Stimulated activated CD4-positive, alpha-beta T cell treated with anti-CD3 and anti-CD28 coated beads, Interleukin-2, amount 100 ng/mL, for 4 hours (primary cell): ENCODE results near the gene JKAMP.
"Not testable (repeated sequence)": the region's sequence is repeated elsewhere in the genome, so short reads cannot be mapped to it uniquely, and the experiment has no call there.

Experiments
- DNase-seq: peaks from one replicate; pipeline ENCODE4 v3.0.0-alpha.2; 2020; ENCODE audit warnings: low read depth

JKAMP gene, protein sequence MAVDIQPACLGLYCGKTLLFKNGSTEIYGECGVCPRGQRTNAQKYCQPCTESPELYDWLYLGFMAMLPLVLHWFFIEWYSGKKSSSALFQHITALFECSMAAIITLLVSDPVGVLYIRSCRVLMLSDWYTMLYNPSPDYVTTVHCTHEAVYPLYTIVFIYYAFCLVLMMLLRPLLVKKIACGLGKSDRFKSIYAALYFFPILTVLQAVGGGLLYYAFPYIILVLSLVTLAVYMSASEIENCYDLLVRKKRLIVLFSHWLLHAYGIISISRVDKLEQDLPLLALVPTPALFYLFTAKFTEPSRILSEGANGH

DNA sequence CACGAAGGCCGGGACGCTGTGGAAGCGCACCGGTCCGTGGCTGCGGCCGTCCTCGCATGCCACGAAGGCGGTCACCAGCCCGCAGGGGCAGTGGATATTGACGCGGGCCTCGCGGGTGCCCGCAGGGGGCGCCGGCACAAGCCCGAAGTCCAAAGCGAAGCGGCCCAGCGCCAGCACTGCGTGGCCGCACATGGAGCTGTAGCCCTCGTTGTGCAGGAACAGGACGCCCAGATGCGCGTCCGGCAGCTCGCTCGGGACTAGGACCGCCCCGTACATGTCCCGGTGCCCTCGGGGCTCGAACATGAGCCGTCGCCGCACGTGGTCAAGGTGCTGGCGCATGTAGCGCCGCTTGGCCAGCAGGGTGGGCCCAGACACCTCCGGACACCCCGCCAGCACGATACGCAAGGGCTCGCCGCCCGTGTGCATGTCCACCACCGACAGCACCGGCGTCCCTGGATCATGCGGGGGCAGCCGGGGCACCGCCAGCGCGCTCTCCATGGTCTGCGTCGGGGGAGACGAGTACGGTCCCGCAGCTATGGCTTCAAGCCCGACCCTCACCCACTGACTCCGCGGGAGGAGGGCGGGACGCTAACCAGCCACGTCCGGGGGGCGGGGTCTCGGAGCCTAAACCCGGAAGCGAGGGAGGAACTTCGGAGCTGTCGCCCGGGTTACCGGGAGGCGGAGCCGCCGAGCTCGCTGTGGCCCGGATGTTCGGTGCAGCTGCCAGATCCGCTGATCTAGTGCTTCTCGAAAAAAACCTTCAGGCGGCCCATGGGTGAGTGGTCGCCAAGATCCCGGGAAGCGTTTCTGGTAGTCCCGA is at the start of gene JKAMP, which contains the start of gene L3HYPDH:
JKAMP (plus strand) TSS at position 699 of the 820 bp plus-strand sequence; CDS start at position 772, 73 bp downstream.
L3HYPDH (minus strand) TSS at position 590 of the 820 bp plus-strand sequence; CDS start at position 498, 92 bp downstream.
- DNase-seq: peak; percentile 98

DNA sequence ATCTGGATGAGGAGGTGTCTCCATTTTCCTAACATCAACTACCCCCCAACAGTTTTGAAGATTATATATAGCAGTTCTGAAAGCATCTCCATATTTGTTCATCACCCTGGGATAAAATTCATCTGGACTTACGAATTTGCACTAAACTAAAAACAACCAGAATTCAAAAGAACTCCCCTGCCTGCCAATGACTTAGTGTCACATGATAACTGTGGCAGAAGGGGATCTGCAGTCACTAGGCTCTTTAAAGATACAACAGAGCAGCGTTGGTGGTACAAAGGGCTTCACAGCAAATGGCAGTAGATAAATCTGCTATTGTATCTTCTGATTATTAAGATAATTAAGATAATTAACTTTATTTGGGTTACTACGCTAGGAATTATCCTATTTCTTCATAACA is 49.2 kb upstream of the JKAMP start:
- DNase-seq: no peak

DNA sequence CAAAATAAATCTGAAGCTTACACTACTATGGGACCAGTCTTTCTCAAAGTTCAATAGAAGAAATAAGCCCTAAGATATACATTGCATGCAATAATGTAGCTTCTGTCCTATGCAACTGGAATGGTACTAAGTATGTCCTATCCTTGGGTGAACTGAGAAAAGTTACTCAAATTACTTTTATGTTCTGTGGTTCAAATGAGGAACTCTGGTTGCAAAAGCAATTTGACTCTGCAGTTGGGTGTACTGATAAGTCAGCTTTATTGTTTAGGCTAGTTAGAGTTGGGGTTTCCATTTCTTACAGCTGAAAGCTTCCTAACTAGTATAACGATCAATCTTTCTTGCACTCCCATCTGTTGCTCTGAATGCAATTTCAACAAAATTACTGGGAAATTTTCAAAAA is 48.3 kb upstream of the JKAMP start:
- no peak for DNase-seq

DNA sequence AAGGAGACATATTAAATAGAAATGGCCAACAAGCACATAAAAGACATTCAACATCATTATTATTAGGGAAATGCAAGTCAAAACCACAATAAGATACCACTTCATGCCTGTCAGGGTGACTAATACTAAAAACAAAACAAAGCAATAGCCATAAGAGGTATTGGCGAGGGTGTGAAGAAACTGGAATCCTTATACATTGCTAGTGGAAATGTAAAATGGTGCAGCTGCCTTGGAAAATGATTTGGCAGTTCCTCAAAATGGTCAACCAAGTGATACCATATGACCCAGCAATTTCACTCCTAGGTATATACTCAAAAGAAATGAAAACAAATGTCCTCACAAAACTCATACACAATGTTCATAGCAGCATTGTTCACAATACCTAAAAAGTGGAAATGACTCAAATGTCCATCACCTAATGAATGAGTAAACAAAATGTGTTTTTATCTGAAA is 46.1 kb upstream of the JKAMP start:
- DNase-seq: no peak

DNA sequence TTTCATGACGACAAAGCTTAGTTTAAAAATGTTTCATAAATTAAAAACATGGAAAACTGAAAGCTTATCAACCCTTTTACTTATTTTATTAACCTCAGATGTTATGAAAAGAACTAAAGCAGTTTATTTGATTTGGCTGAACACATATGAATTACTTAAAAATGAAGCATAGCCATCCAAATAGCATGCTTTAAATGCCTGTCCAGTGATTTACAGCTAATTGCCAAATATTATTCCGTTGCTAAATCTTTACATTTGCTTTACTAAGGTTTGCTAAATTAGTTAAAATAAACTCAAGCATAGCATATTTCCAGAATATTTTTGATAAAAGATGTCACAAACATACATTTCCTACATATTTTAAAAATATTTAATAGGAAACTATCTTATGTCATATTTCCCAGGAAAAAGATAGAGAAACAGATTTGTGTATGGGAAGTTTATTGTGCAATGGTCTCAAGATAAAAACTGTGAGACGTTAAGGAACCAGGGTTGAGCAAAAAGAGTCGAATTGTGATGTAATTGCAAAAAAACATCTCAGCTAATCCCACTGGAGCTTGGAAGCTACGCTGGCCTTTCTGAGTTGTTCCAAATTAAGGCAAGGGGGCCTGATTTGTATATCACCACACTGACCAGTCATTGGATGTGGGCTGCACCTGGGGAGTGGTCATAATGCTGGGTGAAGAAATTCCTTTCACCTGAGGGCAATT is 44.9 kb upstream of the JKAMP start:
- DNase-seq: no peak

DNA sequence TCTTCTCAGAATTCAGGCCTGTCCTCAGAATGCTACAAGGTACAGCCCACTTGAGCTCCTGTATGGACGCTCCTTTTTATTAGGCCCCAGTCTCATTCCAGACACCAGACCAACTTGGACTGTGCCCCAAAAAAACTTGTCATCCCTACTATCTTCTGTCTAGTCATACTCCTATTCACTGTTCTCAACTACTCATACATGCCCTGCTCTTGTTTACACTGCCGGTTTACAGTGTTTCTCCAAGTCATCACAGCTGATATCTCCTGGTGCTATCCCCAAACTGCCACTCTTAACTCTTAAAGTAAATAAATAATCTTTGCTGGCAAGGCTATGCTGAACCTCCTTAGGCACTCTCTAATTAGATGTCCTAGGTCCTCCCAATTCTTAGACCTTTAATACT is 35.6 kb upstream of the JKAMP start:
- DNase-seq: not testable (repeated sequence)

DNA sequence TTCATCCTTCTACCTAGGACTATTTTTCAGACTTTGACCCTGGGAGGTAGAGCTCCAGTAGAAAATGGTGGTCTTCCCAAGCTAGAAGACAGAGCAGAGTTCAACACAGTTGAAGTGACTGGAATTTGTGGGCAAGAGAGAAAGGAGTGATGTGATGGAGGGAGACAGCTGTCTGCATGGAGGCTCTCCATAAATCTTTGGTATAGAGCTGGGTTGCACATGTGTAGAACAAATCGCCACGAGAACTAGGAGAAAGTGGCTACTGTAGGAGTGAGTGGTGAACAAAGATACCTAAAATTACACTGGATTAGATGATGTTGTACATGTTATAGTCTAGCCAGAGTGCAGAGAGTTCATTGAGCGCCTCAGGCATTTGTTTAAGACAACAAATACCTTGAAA is 33.6 kb upstream of the JKAMP start:
- DNase-seq: no peak

DNA sequence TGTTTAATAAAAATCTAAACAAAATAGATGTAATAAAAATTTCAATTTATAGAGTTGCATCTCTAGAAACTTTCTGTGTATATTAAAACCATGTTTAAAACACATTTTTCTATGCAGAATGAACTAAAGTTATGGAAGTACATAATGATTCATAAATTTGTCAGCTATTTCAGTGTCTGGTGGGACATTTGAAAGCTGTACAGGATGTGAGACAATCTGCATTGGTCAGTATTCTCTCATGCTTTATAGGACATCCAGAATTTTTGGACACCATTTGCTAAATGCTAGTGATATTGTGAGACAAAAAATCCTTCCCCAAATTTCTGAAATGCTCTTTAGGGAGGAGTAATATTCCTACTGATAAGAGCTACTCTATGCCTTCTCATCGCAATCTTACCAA is 32.5 kb upstream of the JKAMP start:
- no peak for DNase-seq

DNA sequence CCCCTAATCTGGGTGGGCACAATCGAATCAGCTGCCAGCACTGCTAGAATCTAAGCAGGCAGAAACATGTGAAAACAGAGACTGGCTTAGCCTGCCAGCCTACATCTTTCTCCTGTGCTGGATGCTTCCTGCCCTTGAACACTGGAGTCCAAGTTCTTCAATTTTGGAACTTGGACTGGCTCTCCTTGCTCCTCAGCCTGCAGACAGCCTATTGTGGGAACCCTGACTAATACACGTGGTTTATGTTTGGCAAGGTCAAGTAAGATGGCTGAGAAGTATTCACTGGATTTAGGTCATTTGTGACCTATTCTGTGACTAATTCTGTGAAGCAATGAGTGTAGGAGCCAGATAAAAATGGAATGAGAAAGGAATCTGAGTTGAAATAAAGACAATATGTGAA is 30.2 kb upstream of the JKAMP start:
- DNase-seq: no peak

DNA sequence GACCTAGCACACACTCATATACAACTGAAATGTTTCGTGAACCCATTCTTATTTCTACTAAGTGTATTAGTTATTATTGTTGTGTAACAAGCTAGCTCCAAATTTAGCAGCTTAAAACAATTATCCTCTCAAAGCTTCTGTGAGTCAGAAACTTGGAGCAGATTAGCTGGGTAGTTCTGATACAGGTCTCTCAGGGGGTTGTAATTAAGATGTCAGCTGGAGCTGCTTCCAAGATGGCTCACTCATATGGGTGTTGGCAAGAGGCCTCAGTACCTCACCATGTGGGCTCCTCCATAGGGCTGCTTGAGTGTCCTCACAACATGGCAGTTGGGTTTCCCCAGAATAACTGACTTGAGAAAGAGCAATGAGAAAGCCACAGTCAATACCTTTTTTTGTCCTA is 28.9 kb upstream of the JKAMP start:
- DNase-seq: no peak

DNA sequence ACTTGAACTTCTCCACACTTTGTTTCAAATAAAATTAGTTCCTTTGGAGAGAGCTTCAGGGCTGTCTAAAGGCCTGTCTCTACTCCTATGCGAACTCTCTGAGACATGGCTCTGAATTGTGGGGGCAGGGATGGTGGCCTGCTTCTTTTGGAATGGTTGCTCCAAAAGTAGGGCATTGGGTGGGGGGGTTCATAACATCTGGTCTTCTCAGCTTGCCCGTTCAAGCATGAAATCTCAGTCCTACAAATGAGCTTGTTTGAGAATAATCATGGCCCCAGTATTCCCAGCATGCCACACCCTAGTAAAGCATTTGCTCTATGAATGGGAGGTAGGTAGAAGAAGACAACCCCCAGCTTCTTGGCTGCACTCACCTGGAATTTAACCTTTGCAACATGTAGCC is 25.8 kb upstream of the JKAMP start:
- no peak for DNase-seq

DNA sequence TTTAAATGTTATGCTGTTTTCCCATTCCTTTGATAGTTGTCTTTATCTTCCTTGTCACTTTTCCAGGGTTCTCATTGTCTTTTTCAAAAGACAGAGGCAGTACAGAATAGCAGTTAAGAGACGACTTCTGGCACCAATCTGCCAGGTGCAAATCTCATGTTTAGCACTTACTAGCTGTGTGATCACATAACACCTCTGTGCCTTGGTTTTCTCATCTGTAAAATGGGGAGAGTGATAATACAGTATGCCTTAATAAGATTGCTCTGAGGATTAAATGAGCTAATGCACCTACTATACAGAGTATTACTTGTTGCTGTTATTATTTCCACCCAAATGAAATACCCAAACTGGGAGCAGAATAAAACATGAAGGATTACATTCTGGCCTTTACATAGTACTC is 23.9 kb upstream of the JKAMP start:
- no peak for DNase-seq

DNA sequence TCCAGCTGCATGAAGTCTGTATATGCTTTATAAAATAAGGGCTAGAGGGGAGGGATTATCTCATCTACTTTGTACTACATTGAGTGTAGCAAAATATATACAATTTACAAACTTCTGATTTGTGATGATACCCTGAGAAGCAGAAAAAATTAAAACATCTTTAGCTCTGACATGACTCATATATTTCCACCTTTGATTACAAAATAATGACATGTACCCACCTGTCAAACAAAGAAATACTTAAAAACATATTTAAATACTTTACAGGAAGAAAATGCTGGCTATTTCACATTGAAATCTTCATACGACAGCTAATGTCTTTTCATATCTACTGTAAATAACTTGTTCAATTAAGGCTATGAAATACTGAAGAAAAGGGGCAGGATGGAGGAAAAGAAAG is 22.4 kb upstream of the JKAMP start:
- DNase-seq: no peak

DNA sequence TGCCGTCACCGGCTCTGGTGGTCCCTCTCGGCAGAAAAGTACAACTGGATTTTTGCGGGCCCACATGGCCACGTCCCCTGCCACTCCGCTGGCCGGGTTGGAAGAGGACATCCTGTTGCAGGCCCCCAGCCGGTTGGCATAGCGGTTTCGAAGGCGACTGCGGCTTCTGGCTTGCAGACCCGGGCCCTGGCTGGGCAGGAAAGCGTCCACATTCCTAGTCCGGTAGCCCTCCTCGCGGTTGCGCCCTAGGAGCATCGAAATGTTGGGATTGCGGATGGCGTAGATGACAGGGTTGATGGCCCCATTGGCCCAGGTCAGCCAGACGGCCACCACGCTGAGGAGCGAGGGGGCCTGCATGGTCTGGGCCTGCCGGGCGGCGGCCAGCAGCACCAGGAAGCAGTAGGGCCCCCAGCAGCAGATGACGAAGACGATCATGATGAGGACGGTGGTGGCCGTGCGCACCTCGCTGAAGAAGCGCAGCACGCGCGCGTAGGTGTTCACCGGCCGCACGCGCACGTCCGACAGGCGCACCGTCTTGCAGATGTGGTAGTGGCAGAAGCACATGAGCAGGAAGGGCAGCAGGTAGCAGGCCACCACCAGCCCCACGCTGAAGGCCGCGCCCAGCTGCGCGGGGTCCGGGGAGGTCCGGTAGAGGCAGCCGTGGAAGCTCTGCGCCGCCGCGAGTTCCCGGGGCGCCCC is 20.4 kb upstream of the JKAMP start:
- DNase-seq: no peak

DNA sequence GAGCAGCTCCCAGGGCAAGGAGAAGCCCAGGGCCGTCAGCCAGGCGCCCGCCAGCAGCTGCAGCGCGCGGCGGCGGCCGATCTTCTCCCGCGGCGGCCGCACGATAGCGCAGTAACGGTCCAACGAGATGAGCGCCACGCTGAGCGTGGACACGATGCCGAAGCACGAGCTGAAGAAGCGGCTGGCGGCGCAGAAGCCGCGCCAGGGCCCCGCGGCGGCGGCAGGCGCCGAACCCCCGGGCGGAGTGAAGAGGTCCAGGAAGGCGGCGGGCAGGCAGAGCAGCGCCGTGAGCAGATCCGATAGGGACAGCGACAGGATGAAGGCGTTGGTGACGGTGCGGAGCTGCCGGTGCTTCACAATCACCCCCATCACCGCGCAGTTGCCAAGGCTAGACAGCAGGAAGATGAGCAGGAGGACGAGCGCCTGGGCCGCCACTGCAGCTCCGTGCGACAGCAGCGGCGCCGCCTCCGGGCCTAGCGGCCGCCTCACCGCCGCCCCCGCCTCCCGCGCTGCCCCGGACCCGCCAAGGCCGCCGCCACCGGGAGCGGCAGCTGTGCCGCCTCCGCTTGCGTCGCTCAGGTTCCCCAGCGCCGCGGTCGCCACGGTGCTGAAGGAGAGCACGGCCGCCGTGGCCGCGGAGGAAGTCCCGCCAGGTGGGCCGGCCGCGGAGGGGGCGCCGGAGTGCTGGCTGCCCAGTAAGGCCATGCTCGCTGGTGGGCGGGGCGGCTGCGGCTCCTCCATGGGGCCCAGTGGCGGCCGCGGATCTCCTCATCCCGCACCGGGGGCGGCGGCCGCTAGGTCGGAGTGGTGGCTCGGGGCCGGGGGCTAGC is 19.6 kb upstream of the JKAMP start:
- peak; percentile 24 for DNase-seq

DNA sequence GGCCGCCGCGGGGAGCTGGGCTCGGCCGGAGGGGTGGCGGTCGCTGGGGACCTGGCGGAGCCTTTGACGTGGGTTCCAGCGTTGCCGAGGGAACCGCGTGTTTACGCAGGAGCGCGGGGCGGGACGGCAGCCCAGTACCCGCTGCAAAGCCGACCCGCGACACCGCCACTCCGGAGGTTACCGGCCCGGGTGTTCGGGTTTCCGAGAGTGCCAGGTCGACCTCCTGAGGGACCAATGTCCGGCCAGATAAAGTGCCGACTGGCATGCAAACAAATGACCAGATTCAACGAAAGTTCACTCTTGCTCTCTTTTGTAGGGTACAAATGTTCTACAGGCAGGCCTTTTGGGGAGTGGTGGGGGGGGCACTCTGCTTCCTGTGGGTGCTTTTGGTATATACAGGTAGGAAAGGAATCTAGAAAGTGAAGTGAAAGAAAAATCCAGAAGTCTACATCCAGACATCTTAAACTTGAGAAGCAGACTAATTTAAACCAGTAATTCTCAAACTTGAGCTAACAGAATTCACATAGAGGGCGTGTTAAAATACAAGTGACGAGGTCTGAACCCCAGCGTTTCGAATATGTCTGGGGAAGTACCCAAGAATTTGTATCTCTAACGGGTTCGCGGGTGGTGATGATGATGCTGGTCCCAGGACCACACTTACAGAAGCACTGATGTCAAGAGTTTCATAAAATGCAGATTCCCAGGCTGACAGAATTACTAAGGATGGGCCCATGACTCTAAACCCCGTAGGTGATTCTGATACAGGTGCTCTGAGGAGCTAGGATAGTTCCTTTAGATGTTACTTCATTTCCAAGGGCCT is 18.8 kb upstream of the JKAMP start, which contains the start of gene GPR135:
GPR135 (minus strand) TSS at position 65 of the 820 bp plus-strand sequence. CDS start 154 bp downstream, outside the sequence.
- peak; percentile 26 for DNase-seq

DNA sequence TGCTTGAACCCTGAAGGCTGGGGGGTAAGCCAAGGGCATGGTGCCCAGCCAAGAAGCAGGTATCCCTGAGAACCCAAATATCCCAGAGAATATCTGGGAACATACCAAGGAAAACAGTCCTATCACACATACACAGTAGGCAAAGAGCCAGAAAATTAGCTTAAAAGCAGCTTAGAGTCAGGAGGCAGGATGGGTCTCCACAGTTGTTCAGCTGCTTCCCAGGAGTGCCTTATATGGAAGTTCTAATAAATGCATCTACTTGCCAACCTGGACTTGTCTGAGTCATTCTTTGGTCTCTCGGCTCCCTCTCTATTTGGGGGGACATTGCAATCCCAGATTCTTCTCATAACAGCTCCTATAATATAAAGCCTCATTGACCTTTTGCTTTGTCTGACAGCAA is 10.1 kb upstream of the JKAMP start:
- DNase-seq: no peak

DNA sequence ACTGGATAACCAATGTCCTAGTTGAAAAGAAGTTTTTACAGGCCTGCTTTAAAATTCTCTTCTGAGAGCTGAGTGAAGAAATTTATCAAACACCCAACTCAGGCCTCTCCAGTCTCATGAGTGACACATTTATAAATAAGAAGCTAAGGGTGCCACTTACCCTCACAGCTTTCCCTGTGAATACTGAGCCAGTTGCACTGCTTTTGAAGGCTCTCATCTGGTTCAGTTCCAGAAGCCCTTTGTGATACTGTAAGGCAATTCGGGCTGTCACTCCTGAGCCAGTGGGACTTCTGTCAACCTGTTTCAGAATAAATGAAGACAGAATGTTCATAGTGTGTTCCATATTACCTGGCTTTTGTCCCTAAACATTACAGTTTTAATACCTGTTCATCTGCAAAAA is 8.6 kb upstream of the JKAMP start:
- DNase-seq: no peak

DNA sequence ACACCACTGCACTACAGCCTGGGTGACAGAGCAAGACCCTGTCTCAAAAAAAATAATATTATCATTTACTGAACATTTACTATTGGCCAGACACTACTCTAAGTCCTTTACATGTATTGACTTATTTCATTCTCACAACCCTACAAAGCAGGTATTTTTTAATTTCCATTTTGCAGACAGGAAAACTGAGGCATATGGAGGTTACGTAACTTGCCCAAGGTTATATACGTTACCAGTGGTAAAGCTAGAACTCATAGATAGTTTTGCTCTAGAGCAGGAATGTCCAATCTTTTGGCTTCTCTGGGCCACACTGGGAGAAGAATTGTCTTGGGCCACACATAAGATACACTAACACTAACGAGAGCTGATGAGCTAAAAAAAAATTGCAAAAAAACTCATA is 5.8 kb upstream of the JKAMP start:
- DNase-seq: no peak

DNA sequence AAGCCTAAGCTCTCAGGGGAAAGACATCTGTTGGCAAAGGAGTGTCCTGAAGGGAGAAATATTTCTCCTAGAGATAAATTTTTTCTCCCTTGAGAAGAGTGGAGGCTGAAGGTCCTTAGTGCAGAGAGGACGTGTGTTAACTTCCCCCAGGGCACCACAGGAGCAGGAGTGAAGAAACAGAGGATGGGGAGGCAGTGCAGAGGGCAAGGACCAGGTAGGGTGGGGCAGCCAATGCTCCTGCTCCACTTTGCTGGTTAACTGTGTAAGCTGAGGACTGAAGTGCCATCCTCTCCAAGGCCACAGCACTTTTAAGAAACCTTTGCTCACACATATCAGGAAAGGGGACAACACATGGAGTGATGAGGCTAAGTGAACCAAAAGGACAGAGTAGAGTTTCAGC is 4.2 kb upstream of the JKAMP start:
- no peak for DNase-seq
